ENCODE measurements around the gene TRAPPC2L. TPM values are rescaled to one million over a fixed set of nuclear protein-coding genes. Genes with fewer than 3 reads are reported as not detected.

TRAPPC2L gene
- total RNA-seq, 2 donors from 2014 or later: 32.0 to 35.2 TPM

- peaks cover 9% of the 10 kb centered on the region for H3K4me1 Mint-ChIP-seq (ENCODE audit: low read depth)
Observed at GRCh38 chr16:88872650-88873331, 15.9 kb downstream of the TRAPPC2L start.

GRCh38 chr16:88874938-88875599 is 18.1 kb downstream of the TRAPPC2L start:
- H3K27me3 Mint-ChIP-seq (ENCODE audit: low read depth): peaks cover 14% of the 10 kb centered on the region

More at GRCh38 chr16:88872650-88873331, 15.9 kb downstream of the TRAPPC2L start:
- Mint-ChIP-seq H3K9me3 (no peaks in the 10 kb centered on the region), H3K36me3 (ENCODE audit: insufficient read depth in 2 of 2) (no peaks in the 10 kb centered on the region), H3K27ac (no peak overlapping the region), H3K27me3 (ENCODE audit: low read depth) (peaks cover 18% of the 10 kb centered on the region), H3K4me3 (no peak overlapping the region)
- ATAC-seq (replicated peaks in 1 of 2): no peak
- no peak for DNase-seq

GRCh38 chr16:88875703-88876234 is 18.8 kb downstream of the TRAPPC2L start:
- Mint-ChIP-seq H3K27me3 (ENCODE audit: low read depth) (peaks cover 7% of the 10 kb centered on the region), H3K9me3 (no peaks in the 10 kb centered on the region), H3K4me1 (ENCODE audit: low read depth) (peaks cover 7% of the 10 kb centered on the region), H3K27ac (no peak overlapping the region), H3K4me3 (no peak overlapping the region), H3K36me3 (ENCODE audit: insufficient read depth in 2 of 2) (no peaks in the 10 kb centered on the region)
- DNase-seq (no peak), ATAC-seq (replicated peaks in 1 of 2) (no peak)

More at GRCh38 chr16:88874938-88875599, 18.1 kb downstream of the TRAPPC2L start:
- ATAC-seq (replicated peaks in 1 of 2) (no peak), DNase-seq (no peak)
- no peak overlapping the region for H3K4me3 Mint-ChIP-seq
- H3K4me1 Mint-ChIP-seq (ENCODE audit: low read depth): peaks cover 9% of the 10 kb centered on the region
- H3K36me3 Mint-ChIP-seq (ENCODE audit: insufficient read depth in 2 of 2): no peaks in the 10 kb centered on the region
- H3K9me3 Mint-ChIP-seq: no peaks in the 10 kb centered on the region
- no peak overlapping the region for H3K27ac Mint-ChIP-seq

- DNase-seq: no peak
- no peaks in the 10 kb centered on the region for H3K9me3 Mint-ChIP-seq
- no peak overlapping the region for H3K27ac Mint-ChIP-seq
- no peak for ATAC-seq (replicated peaks in 1 of 2)
- no peak overlapping the region for H3K4me3 Mint-ChIP-seq
- H3K27me3 Mint-ChIP-seq (ENCODE audit: low read depth): no peaks in the 10 kb centered on the region
- H3K36me3 Mint-ChIP-seq (ENCODE audit: insufficient read depth in 2 of 2): no peaks in the 10 kb centered on the region
- no peaks in the 10 kb centered on the region for H3K4me1 Mint-ChIP-seq (ENCODE audit: low read depth)
Observed at GRCh38 chr16:88876942-88877526, 20.1 kb downstream of the TRAPPC2L start.

- H3K36me3 Mint-ChIP-seq (ENCODE audit: insufficient read depth in 2 of 2): no peaks in the 10 kb centered on the region
- H3K9me3 Mint-ChIP-seq: no peaks in the 10 kb centered on the region
- H3K27me3 Mint-ChIP-seq (ENCODE audit: low read depth): no peaks in the 10 kb centered on the region
- DNase-seq (no peak), ATAC-seq (replicated peaks in 1 of 2) (no peak)
- H3K4me3 Mint-ChIP-seq: no peak overlapping the region
- no peaks in the 10 kb centered on the region for H3K4me1 Mint-ChIP-seq (ENCODE audit: low read depth)
- no peak overlapping the region for H3K27ac Mint-ChIP-seq
Observed at GRCh38 chr16:88877564-88878289, 20.8 kb downstream of the TRAPPC2L start.

GRCh38 chr16:88878356-88878755 is 21.4 kb downstream of the TRAPPC2L start:
- H3K27me3 Mint-ChIP-seq (ENCODE audit: low read depth): no peaks in the 10 kb centered on the region

GRCh38 chr16:88878967-88879787 is 22.2 kb downstream of the TRAPPC2L start:
- ATAC-seq (replicated peaks in 1 of 2) (no peak), DNase-seq (no peak)
- H3K36me3 Mint-ChIP-seq (ENCODE audit: insufficient read depth in 2 of 2): no peaks in the 10 kb centered on the region
- no peaks in the 10 kb centered on the region for H3K27me3 Mint-ChIP-seq (ENCODE audit: low read depth)
- H3K4me1 Mint-ChIP-seq (ENCODE audit: low read depth): no peaks in the 10 kb centered on the region
- H3K9me3 Mint-ChIP-seq: no peaks in the 10 kb centered on the region
- H3K27ac Mint-ChIP-seq: no peak overlapping the region
- H3K4me3 Mint-ChIP-seq: no peak overlapping the region

More at GRCh38 chr16:88878356-88878755, 21.4 kb downstream of the TRAPPC2L start:
- H3K9me3 Mint-ChIP-seq: no peaks in the 10 kb centered on the region
- no peaks in the 10 kb centered on the region for H3K36me3 Mint-ChIP-seq (ENCODE audit: insufficient read depth in 2 of 2)
- no peak overlapping the region for H3K4me3 Mint-ChIP-seq
- ATAC-seq (replicated peaks in 1 of 2) (no peak), DNase-seq (no peak)
- H3K4me1 Mint-ChIP-seq (ENCODE audit: low read depth): no peaks in the 10 kb centered on the region
- no peak overlapping the region for H3K27ac Mint-ChIP-seq

GRCh38 chr16:88879788-88880055 is 22.8 kb downstream of the TRAPPC2L start:
- H3K4me1 Mint-ChIP-seq (ENCODE audit: low read depth): no peaks in the 10 kb centered on the region
- H3K27ac Mint-ChIP-seq: no peak overlapping the region

GRCh38 chr16:88880226-88881006 is 23.5 kb downstream of the TRAPPC2L start:
- ATAC-seq (replicated peaks in 1 of 2) (no peak), DNase-seq (no peak)
- no peaks in the 10 kb centered on the region for H3K4me1 Mint-ChIP-seq (ENCODE audit: low read depth)
- no peaks in the 10 kb centered on the region for H3K9me3 Mint-ChIP-seq
- no peaks in the 10 kb centered on the region for H3K36me3 Mint-ChIP-seq (ENCODE audit: insufficient read depth in 2 of 2)
- no peak overlapping the region for H3K4me3 Mint-ChIP-seq
- no peaks in the 10 kb centered on the region for H3K27me3 Mint-ChIP-seq (ENCODE audit: low read depth)
- H3K27ac Mint-ChIP-seq: no peak overlapping the region

More at GRCh38 chr16:88879788-88880055, 22.8 kb downstream of the TRAPPC2L start:
- Mint-ChIP-seq H3K4me3 (no peak overlapping the region), H3K9me3 (no peaks in the 10 kb centered on the region), H3K36me3 (ENCODE audit: insufficient read depth in 2 of 2) (no peaks in the 10 kb centered on the region), H3K27me3 (ENCODE audit: low read depth) (no peaks in the 10 kb centered on the region)
- no peak for DNase-seq
- no peak for ATAC-seq (replicated peaks in 1 of 2)

GRCh38 chr16:88881007-88881615 is 24.2 kb downstream of the TRAPPC2L start:
- ATAC-seq (replicated peaks in 1 of 2) (no peak), DNase-seq (no peak)
- no peaks in the 10 kb centered on the region for H3K27me3 Mint-ChIP-seq (ENCODE audit: low read depth)
- H3K36me3 Mint-ChIP-seq (ENCODE audit: insufficient read depth in 2 of 2): no peaks in the 10 kb centered on the region
- no peaks in the 10 kb centered on the region for H3K9me3 Mint-ChIP-seq
- H3K4me1 Mint-ChIP-seq (ENCODE audit: low read depth): no peaks in the 10 kb centered on the region
- H3K27ac Mint-ChIP-seq: no peak overlapping the region
- H3K4me3 Mint-ChIP-seq: no peak overlapping the region

GRCh38 chr16:88881675-88882357 is 24.9 kb downstream of the TRAPPC2L start:
- Mint-ChIP-seq H3K36me3 (ENCODE audit: insufficient read depth in 2 of 2) (no peaks in the 10 kb centered on the region), H3K4me3 (no peak overlapping the region), H3K9me3 (no peaks in the 10 kb centered on the region), H3K27ac (no peak overlapping the region), H3K4me1 (ENCODE audit: low read depth) (no peaks in the 10 kb centered on the region), H3K27me3 (ENCODE audit: low read depth) (no peaks in the 10 kb centered on the region)
- ATAC-seq (replicated peaks in 1 of 2) (no peak), DNase-seq (no peak)

Data from activated T-cell treated with anti-CD3 and anti-CD28 coated beads, Interleukin-2, amount 50 U/mL, for 72 hours (primary cell).